Endometrium (tissue), 2 donors: Measurements from ENCODE around the gene SPATC1L.
"Not testable (repeated sequence)": the region's sequence is repeated elsewhere in the genome, so short reads cannot be mapped to it uniquely, and the experiment has no call there.

ENCODE experiments used
- FAIRE-seq: peaks from 2 replicates; lab custom pipeline; 2012; peaks lifted over from hg19 to GRCh38; lab: Jason Lieb, UNC
- donor health status: control.
- donor health status: control.

SPATC1L gene

GRCh38 chr21:46199436-46200373, 15.4 kb upstream of the SPATC1L start:
- no peak for FAIRE-seq

- no peak for FAIRE-seq
Measured at GRCh38 chr21:46196733-46197132, 12.5 kb upstream of the SPATC1L start.

GRCh38 chr21:46195595-46196195, 11.4 kb upstream of the SPATC1L start:
- FAIRE-seq: no peak

GRCh38 chr21:46194374-46195334, 10.4 kb upstream of the SPATC1L start:
- no peak for FAIRE-seq

- no peak for FAIRE-seq
Measured at GRCh38 chr21:46193829-46194373, 9.6 kb upstream of the SPATC1L start.

GRCh38 chr21:46191686-46192575, 7.7 kb upstream of the SPATC1L start:
- no peak for FAIRE-seq

GRCh38 chr21:46191257-46191685, 7.0 kb upstream of the SPATC1L start:
- no peak for FAIRE-seq

GRCh38 chr21:46190491-46191131, 6.4 kb upstream of the SPATC1L start:
- no peak for FAIRE-seq

GRCh38 chr21:46189959-46190490, 5.8 kb upstream of the SPATC1L start:
- FAIRE-seq: no peak

GRCh38 chr21:46189213-46189958, 5.1 kb upstream of the SPATC1L start:
- FAIRE-seq: no peak

- no peak for FAIRE-seq
Measured at GRCh38 chr21:46188226-46189212, 4.3 kb upstream of the SPATC1L start.

- FAIRE-seq: no peak
Measured at GRCh38 chr21:46187814-46188213, 3.6 kb upstream of the SPATC1L start.

- no peak for FAIRE-seq
Measured at GRCh38 chr21:46187261-46187660, 3.0 kb upstream of the SPATC1L start.

- FAIRE-seq: no peak
Measured at GRCh38 chr21:46185716-46186115, 1.5 kb upstream of the SPATC1L start.

- FAIRE-seq: peak; percentile 98
Measured at GRCh38 chr21:46184625-46185555, 631 bp upstream of the SPATC1L start.

- not testable (repeated sequence) for FAIRE-seq
Measured at GRCh38 chr21:46183337-46183909, 836 bp downstream of the SPATC1L start.
